IMR-90 (cell line): ENCODE data around the gene ADGRD1. TPM values are rescaled to one million over a fixed set of nuclear protein-coding genes. Genes with fewer than 3 reads are reported as not detected.

Source experiments
- ATAC-seq: fragments of 200-7000 bp; cut with Tn5 transposase; 2 replicates; pipeline ENCODE4 v1.9.1; 2020; ENCODE audit warnings: low read depth, mild to moderate bottlenecking, moderate library complexity
- BruUV-seq: library from RNA; stranded (reverse); fragments of 400-500 nt; replicated peaks from 2 replicates; lab custom pipeline; 2021; lab: Mats Ljungman, UMichigan
- CTCF ChIA-PET: fragments of 300-600 bp; formaldehyde crosslinking; extraction: SDS; loops from one replicate; lab custom pipeline; 2021; ENCODE audit warnings: antibody characterized with exemption; lab: Yijun Ruan, JAX
- POLR2A ChIA-PET: fragments of 300-600 bp; sonication (Branson Sonifier 250); formaldehyde crosslinking; loops from one replicate; lab custom pipeline; 2022; ENCODE audit warnings: antibody characterized with exemption; ENCODE audit not compliant: unreplicated experiment; lab: Charles Lee
- DNase-seq: peaks from one replicate; pipeline ENCODE4 v3.0.0; 2013
- H2AFZ ChIP-seq: replicated peaks from 2 replicates; pipeline ENCODE3; 2013; ENCODE audit warnings: low read length, mild to moderate bottlenecking; ENCODE audit not compliant: poor library complexity
- H2AK5ac ChIP-seq: 2 replicates; pipeline ENCODE4 v1.6.1; 2013; ENCODE audit warnings: low read depth, low read length, inconsistent platforms
- H2AK9ac ChIP-seq: replicated peaks from 2 replicates; pipeline ENCODE3; 2013; ENCODE audit warnings: mild to moderate bottlenecking, low read depth, low read length, moderate library complexity; ENCODE audit not compliant: poor library complexity
- H2BK120ac ChIP-seq: 2 replicates; pipeline ENCODE4 v1.6.1; 2013; ENCODE audit warnings: low read depth, low read length, inconsistent platforms
- H2BK15ac ChIP-seq: 3 replicates; pipeline ENCODE4 v1.6.1; 2013; ENCODE audit warnings: low read depth, low read length, inconsistent platforms
- H2BK20ac ChIP-seq: 2 replicates; pipeline ENCODE4 v1.6.1; 2013; ENCODE audit warnings: low read depth, mild to moderate bottlenecking, inconsistent platforms, low read length, moderate library complexity
- H2BK5ac ChIP-seq: 2 replicates; pipeline ENCODE4 v1.6.1; 2013; ENCODE audit warnings: mild to moderate bottlenecking, low read depth, low read length, inconsistent platforms; ENCODE audit not compliant: poor library complexity, severe bottlenecking
- H3K14ac ChIP-seq: replicated peaks from 2 replicates; pipeline ENCODE4 v1.6.1; 2013; ENCODE audit warnings: low read depth, low read length, inconsistent platforms
- H3K18ac ChIP-seq: 2 replicates; pipeline ENCODE4 v1.6.1; 2013; ENCODE audit warnings: low read depth, low read length, control low read depth
- H3K23ac ChIP-seq: 2 replicates; pipeline ENCODE4 v1.6.1; 2013; ENCODE audit warnings: low read depth, low read length, inconsistent platforms
- H3K27ac ChIP-seq: 2 replicates; pipeline ENCODE4 v1.5.1; 2013; ENCODE audit warnings: mild to moderate bottlenecking, control low read depth, low read length; ENCODE audit not compliant: insufficient read depth
- H3K27me3 ChIP-seq: 2 replicates; pipeline ENCODE4 v1.6.1; 2013; ENCODE audit warnings: low read length; ENCODE audit not compliant: control insufficient read depth, insufficient read depth
- H3K36me3 ChIP-seq: 2 replicates; pipeline ENCODE4 v1.6.1; 2013; ENCODE audit warnings: low read length, mixed read lengths; ENCODE audit not compliant: control insufficient read depth, insufficient read depth
- H3K4ac ChIP-seq: 2 replicates; pipeline ENCODE4 v1.6.1; 2013; ENCODE audit warnings: low read depth, low read length, inconsistent platforms
- H3K4me1 ChIP-seq: 2 replicates; pipeline ENCODE4 v1.6.1; 2013; ENCODE audit warnings: low read length, mixed read lengths; ENCODE audit not compliant: control insufficient read depth, insufficient read depth
- H3K4me2 ChIP-seq: 2 replicates; pipeline ENCODE4 v1.6.1; 2013; ENCODE audit warnings: low read depth, mild to moderate bottlenecking, control low read depth, low read length, moderate library complexity
- H3K4me3 ChIP-seq: 2 replicates; pipeline ENCODE4 v1.5.1; 2013; ENCODE audit warnings: low read depth, mild to moderate bottlenecking, control low read depth, low read length, moderate library complexity; ENCODE audit not compliant: insufficient read depth
- H3K56ac ChIP-seq: 2 replicates; pipeline ENCODE4 v1.6.1; 2013; ENCODE audit warnings: low read length, inconsistent platforms; ENCODE audit not compliant: insufficient read depth; ENCODE audit errors: extremely low read depth
- H3K79me1 ChIP-seq, 2 experiments: 2 replicates each; pipeline ENCODE4 v1.6.1; 2013; ENCODE audit warnings: low read length in 2 of 2, inconsistent platforms in 1 of 2, low read depth in 1 of 2
- H3K9ac ChIP-seq: 2 replicates; pipeline ENCODE4 v1.6.1; 2013; ENCODE audit warnings: low read depth, low read length, control low read depth
- H3K9me1 ChIP-seq: 2 replicates; pipeline ENCODE4 v1.6.1; 2013; ENCODE audit warnings: low read length, inconsistent platforms; ENCODE audit not compliant: insufficient read depth
- H3K9me3 ChIP-seq: 2 replicates; pipeline ENCODE4 v1.6.1; 2013; ENCODE audit warnings: low read length; ENCODE audit not compliant: control insufficient read depth, insufficient read depth
- H4K20me1 ChIP-seq: 2 replicates; pipeline ENCODE4 v1.6.1; 2013; ENCODE audit warnings: low read length, inconsistent platforms; ENCODE audit not compliant: insufficient read depth
- H4K5ac ChIP-seq: 2 replicates; pipeline ENCODE4 v1.6.1; 2013; ENCODE audit warnings: mild to moderate bottlenecking, low read depth, low read length, control low read depth
- H4K8ac ChIP-seq, 2 experiments: 2 replicates each; pipeline ENCODE4 v1.6.1; 2013; ENCODE audit warnings: low read depth in 2 of 2, low read length in 2 of 2, control low read depth in 1 of 2, inconsistent platforms in 1 of 2
- H4K91ac ChIP-seq: 2 replicates; pipeline ENCODE4 v1.6.1; 2013; ENCODE audit warnings: low read depth, low read length, inconsistent platforms; ENCODE audit not compliant: insufficient read depth
- CEBPB ChIP-seq: IDR thresholded peaks from 2 replicates; pipeline ENCODE4 v1.6.1; 2012; ENCODE audit warnings: low read depth, low read length, improper control_type of control experiment
- CHD1 ChIP-seq: IDR thresholded peaks from 2 replicates; pipeline ENCODE4 v1.6.1; 2012; ENCODE audit warnings: low read depth, low read length, improper control_type of control experiment
- FOS ChIP-seq: fragments of 150-350 bp; IDR thresholded peaks from 2 replicates; pipeline ENCODE4 v1.6.1; 2016; ENCODE audit warnings: low read depth, low read length
- MAFK ChIP-seq: IDR thresholded peaks from 2 replicates; pipeline ENCODE4 v1.6.1; 2012; ENCODE audit warnings: low read depth, low read length, improper control_type of control experiment
- MAZ ChIP-seq: IDR thresholded peaks from 2 replicates; pipeline ENCODE4 v1.6.1; 2012; ENCODE audit warnings: low read depth, mild to moderate bottlenecking, low read length, improper control_type of control experiment, moderate library complexity, borderline replicate concordance
- MXI1 ChIP-seq: IDR thresholded peaks from 2 replicates; pipeline ENCODE4 v1.6.1; 2012; ENCODE audit warnings: low read depth, mild to moderate bottlenecking, low read length, moderate library complexity, borderline replicate concordance
- NFE2L2 ChIP-seq: fragments of 150-350 bp; IDR thresholded peaks from 2 replicates; pipeline ENCODE4 v1.6.1; 2016; ENCODE audit warnings: low read depth, mild to moderate bottlenecking, low read length
- POLR2A ChIP-seq: IDR thresholded peaks from 2 replicates; pipeline ENCODE4 v1.6.1; 2012; ENCODE audit warnings: mild to moderate bottlenecking, low read depth, low read length
- RAD21 ChIP-seq: IDR thresholded peaks from 2 replicates; pipeline ENCODE4 v1.6.1; 2012; ENCODE audit warnings: low read length, improper control_type of control experiment
- RCOR1 ChIP-seq: IDR thresholded peaks from 2 replicates; pipeline ENCODE4 v1.6.1; 2012; ENCODE audit warnings: mild to moderate bottlenecking, low read length, improper control_type of control experiment; ENCODE audit not compliant: insufficient replicate concordance
- RFX5 ChIP-seq: IDR thresholded peaks from 2 replicates; pipeline ENCODE4 v1.8.0; 2012; ENCODE audit warnings: low read depth, mild to moderate bottlenecking, low read length, moderate library complexity
- SMC3 ChIP-seq: fragments of 150-350 bp; IDR thresholded peaks from 2 replicates; pipeline ENCODE4 v1.6.1; 2016; ENCODE audit warnings: low read depth, mild to moderate bottlenecking, antibody characterized with exemption, low read length, moderate library complexity
- WGBS, 2 experiments: methylation state at CpG; one replicate each; pipeline versions ENCODE4 v1.1.5 to v1.1.7; 2013; ENCODE audit warnings: missing lambda C conversion rate in 2 of 2; ENCODE audit not compliant: insufficient read length in 1 of 2; ENCODE audit errors: extremely low coverage in 2 of 2; 5-methylcytosine and 5-hydroxymethylcytosine counted together
- dilution Hi-C: fragments of 300-500 bp; cut with HindIII; formaldehyde crosslinking; loops from one replicate; pipeline ENCODE4 v1.14.3; 2018; ENCODE audit warnings: low sequenced_read_pairs; ENCODE audit not compliant: unreplicated experiment
- in situ Hi-C: fragments of 300-500 bp; cut with MboI; formaldehyde crosslinking; loops from 3 replicates; pipeline ENCODE4 v1.14.3; 2019; ENCODE audit warnings: low sequenced_read_pairs, inconsistent platforms, mixed read lengths
- intact Hi-C: fragments of 100-400 bp; cut with micrococcal nuclease; formaldehyde crosslinking; loops from 2 replicates; pipeline ENCODE4 v1.10.0; 2022
- polyA plus RNA-seq, 3 experiments: library from polyadenylated mRNA; depleted of rRNA; stranded (reverse); fragments of >200 nt; gene quantifications; 2 replicates each; pipeline ENCODE4 v1.2.3, GENCODE V29; 2012; ENCODE audit warnings: low replicate concordance in 1 of 3
- total RNA-seq: library from RNA; depleted of rRNA; stranded (reverse); fragments of >200 nt; gene quantifications from 2 replicates; pipeline ENCODE4 v1.2.3, GENCODE V29; 2012
- TF ChIP-seq, protein P1 (sequence below): conservative IDR thresholded peaks from 2 replicates; pipeline ENCODE4 v1.5.1; 2012; ENCODE audit warnings: mild to moderate bottlenecking, low read depth, low read length, improper control_type of control experiment
- TF ChIP-seq, protein P2 (sequence below): fragments of 150-350 bp; IDR thresholded peaks from 2 replicates; pipeline ENCODE4 v1.6.1; 2016; ENCODE audit warnings: low read depth, mild to moderate bottlenecking, low read length, moderate library complexity, borderline replicate concordance

Gene ADGRD1
- total and polyA plus RNA-seq, 2 of the 4 experiments (the other 2 are of a cell fraction): not detected

DNA sequence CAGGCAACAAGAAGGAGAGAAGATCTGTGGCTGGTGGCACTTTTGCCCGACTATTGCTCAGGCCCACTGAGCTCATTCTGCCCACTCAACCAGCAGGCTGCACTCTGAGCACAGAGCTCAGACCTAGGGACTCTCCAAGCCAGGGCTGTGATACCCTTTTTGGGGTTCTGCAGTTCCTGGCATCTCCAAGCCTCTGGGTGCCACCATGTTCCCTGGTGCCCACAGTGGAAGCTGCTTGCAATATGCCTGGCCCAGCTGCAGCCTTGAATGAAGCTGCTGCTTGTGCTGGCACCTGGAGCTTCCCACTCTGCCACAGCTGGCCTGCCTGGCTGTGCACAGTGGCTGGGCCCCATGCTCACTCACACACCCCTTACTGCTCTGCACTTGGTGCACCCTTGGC is 236.1 kb downstream of the ADGRD1 start:
- Histone ChIP-seq H3K18ac (no peak overlapping the region), H2AK5ac (no peak overlapping the region), H3K27ac (no peak overlapping the region), H3K4ac (no peak overlapping the region), H4K5ac (no peak overlapping the region), H2BK20ac (no peak overlapping the region), H4K20me1 (no peaks in the 10 kb centered on the region), H3K36me3 (no peaks in the 10 kb centered on the region), H2AFZ (no peak overlapping the region), H3K14ac (no peak overlapping the region), H3K4me3 (no peak overlapping the region), H2BK15ac (no peak overlapping the region), H3K4me1 (no peaks in the 10 kb centered on the region), H3K79me1 (no peaks in the 10 kb centered on the region), H3K9me1 (no peaks in the 10 kb centered on the region), H2BK120ac (no peak overlapping the region), H2AK9ac (no peak overlapping the region), H3K27me3 (no peaks in the 10 kb centered on the region), H3K4me2 (no peak overlapping the region), H3K23ac (no peak overlapping the region), H3K9me3 (peaks cover 36% of the 10 kb centered on the region), H3K9ac (no peak overlapping the region), H4K8ac (no peak overlapping the region), H4K91ac (no peak overlapping the region), H3K56ac (no peak overlapping the region), H2BK5ac (no peak overlapping the region)
- ChIA-PET CTCF (no interaction called here), POLR2A (no interaction called here)
- intact Hi-C loops: no loop called here
- 0% methylated on average over 1 of the region's 1 CpG; no CpG with 5 or more reads in 1 of the 2 experiments for WGBS, 2 experiments
- TF ChIP-seq RCOR1 (no peak), NFE2L2 (no peak), CHD1 (no peak), MAZ (no peak), SMC3 (no peak), CEBPB (no peak), MAFK (no peak), RFX5 (no peak), RAD21 (no peak), FOS (no peak), MXI1 (no peak), POLR2A (no peak)
- TF ChIP-seq, protein P1, sequence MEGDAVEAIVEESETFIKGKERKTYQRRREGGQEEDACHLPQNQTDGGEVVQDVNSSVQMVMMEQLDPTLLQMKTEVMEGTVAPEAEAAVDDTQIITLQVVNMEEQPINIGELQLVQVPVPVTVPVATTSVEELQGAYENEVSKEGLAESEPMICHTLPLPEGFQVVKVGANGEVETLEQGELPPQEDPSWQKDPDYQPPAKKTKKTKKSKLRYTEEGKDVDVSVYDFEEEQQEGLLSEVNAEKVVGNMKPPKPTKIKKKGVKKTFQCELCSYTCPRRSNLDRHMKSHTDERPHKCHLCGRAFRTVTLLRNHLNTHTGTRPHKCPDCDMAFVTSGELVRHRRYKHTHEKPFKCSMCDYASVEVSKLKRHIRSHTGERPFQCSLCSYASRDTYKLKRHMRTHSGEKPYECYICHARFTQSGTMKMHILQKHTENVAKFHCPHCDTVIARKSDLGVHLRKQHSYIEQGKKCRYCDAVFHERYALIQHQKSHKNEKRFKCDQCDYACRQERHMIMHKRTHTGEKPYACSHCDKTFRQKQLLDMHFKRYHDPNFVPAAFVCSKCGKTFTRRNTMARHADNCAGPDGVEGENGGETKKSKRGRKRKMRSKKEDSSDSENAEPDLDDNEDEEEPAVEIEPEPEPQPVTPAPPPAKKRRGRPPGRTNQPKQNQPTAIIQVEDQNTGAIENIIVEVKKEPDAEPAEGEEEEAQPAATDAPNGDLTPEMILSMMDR: no peak
- TF ChIP-seq, protein P2, sequence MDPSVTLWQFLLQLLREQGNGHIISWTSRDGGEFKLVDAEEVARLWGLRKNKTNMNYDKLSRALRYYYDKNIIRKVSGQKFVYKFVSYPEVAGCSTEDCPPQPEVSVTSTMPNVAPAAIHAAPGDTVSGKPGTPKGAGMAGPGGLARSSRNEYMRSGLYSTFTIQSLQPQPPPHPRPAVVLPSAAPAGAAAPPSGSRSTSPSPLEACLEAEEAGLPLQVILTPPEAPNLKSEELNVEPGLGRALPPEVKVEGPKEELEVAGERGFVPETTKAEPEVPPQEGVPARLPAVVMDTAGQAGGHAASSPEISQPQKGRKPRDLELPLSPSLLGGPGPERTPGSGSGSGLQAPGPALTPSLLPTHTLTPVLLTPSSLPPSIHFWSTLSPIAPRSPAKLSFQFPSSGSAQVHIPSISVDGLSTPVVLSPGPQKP: no peak
- BruUV-seq: no TSS peak
- in situ Hi-C loops: no loop called here
- DNase-seq: no peak
- no peak for ATAC-seq
- dilution Hi-C loops: no loop called here
